ENCODE measurements around the gene CPNE5. TPM values are rescaled to one million over a fixed set of nuclear protein-coding genes. Genes with fewer than 3 reads are reported as not detected.

The CPNE5 gene
- total RNA-seq, 1 experiment from 2014 or later, result 0.37 TPM

- H3K4me1 ChIP-seq (replicated peaks; ENCODE audit: insufficient read depth), result no peaks in the 10 kb centered on the region
- intact Hi-C loops (cut with micrococcal nuclease; ENCODE audit: unreplicated experiment), result no loop called here
- H3K27me3 ChIP-seq (ENCODE audit: insufficient read depth, low read depth), result no peaks in the 10 kb centered on the region
- no peaks in the 10 kb centered on the region for H3K36me3 ChIP-seq (ENCODE audit: low read depth)
- H3K4me3 ChIP-seq, result no peak overlapping the region
- POLR2A ChIA-PET (ENCODE audit: unreplicated experiment), result no interaction called here
- H4K20me1 ChIP-seq (ENCODE audit: insufficient read depth), result no peaks in the 10 kb centered on the region; the same call in 1 of the 2 replicates
- H3K79me2 ChIP-seq (ENCODE audit: low read depth), result peaks cover 6% of the 10 kb centered on the region
- no TSS peak for BruUV-seq (replicated peaks)
- CTCF ChIA-PET, result no interaction called here
- no peak overlapping the region for H3K27ac ChIP-seq
- H3K4me2 ChIP-seq, result no peak overlapping the region
- no peaks in the 10 kb centered on the region for H3F3A ChIP-seq (ENCODE audit: insufficient read depth, low read depth)
- no peak overlapping the region for H2AFZ ChIP-seq
- H3K9me2 ChIP-seq (ENCODE audit: insufficient read depth), result no peaks in the 10 kb centered on the region
- no peaks in the 10 kb centered on the region for H3K9me3 ChIP-seq (ENCODE audit: insufficient read depth, low read depth)
- no peak for TF ChIP-seq EZH2 (IDR thresholded peaks at IDR 0.05; ENCODE audit: low read depth)
- DNase-seq, result no peak
These were observed 26.6 kb upstream of the CPNE5 start for GRCh38 chr6:36865835-36866234.

- CTCF ChIA-PET, result no interaction called here
These were observed 24.7 kb upstream of the CPNE5 start for GRCh38 chr6:36863670-36864540.

DNA sequence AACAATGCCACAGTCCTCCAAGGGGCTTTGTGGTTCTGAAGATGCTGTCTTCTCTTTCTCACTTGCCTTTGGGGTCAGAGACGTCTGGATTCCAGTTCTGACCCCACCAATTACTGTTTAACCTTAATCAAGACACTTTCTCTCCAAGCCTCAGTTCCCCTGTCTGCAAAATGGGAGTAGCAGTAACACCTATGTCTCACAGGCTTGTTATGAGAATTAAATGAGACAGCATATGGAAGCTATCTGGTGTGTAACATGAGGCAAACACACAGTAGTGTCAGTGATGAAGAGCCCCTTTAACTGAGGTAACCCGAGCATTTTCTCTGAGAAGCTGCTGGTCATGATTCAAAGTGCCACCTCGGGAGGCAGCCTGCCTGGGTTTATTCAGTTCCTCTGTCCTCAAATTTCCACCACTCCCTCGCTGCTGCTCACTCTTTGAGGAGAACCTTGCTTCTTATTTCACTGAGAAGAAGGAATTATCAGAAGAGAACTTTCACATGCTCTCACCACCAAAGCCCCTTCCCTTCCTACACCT, 23.7 kb upstream of the CPNE5 start:
- Histone ChIP-seq H3F3A (ENCODE audit: insufficient read depth, low read depth) (peaks cover 3% of the 10 kb centered on the region; the same call in 1 of the 2 replicates), H3K79me2 (ENCODE audit: low read depth) (peaks cover 6% of the 10 kb centered on the region), H3K4me3 (no peak overlapping the region), H3K9me2 (ENCODE audit: insufficient read depth) (no peaks in the 10 kb centered on the region), H3K27ac (no peak overlapping the region), H2AFZ (no peak overlapping the region), H3K4me1 (replicated peaks; ENCODE audit: insufficient read depth) (no peaks in the 10 kb centered on the region; the same call in 1 of the 2 replicates), H3K4me2 (no peak overlapping the region), H3K27me3 (ENCODE audit: insufficient read depth, low read depth) (no peaks in the 10 kb centered on the region), H4K20me1 (ENCODE audit: insufficient read depth) (no peaks in the 10 kb centered on the region; the same call in 1 of the 2 replicates), H3K9me3 (ENCODE audit: insufficient read depth, low read depth) (no peaks in the 10 kb centered on the region), H3K36me3 (ENCODE audit: low read depth) (no peaks in the 10 kb centered on the region)
- POLR2A ChIA-PET (ENCODE audit: unreplicated experiment), result no interaction called here
- BruUV-seq (replicated peaks), result no TSS peak
- no peak for DNase-seq
- no peak for TF ChIP-seq EZH2 (IDR thresholded peaks at IDR 0.05; ENCODE audit: low read depth)
- TF ChIP-seq, protein P1, sequence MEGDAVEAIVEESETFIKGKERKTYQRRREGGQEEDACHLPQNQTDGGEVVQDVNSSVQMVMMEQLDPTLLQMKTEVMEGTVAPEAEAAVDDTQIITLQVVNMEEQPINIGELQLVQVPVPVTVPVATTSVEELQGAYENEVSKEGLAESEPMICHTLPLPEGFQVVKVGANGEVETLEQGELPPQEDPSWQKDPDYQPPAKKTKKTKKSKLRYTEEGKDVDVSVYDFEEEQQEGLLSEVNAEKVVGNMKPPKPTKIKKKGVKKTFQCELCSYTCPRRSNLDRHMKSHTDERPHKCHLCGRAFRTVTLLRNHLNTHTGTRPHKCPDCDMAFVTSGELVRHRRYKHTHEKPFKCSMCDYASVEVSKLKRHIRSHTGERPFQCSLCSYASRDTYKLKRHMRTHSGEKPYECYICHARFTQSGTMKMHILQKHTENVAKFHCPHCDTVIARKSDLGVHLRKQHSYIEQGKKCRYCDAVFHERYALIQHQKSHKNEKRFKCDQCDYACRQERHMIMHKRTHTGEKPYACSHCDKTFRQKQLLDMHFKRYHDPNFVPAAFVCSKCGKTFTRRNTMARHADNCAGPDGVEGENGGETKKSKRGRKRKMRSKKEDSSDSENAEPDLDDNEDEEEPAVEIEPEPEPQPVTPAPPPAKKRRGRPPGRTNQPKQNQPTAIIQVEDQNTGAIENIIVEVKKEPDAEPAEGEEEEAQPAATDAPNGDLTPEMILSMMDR (conservative IDR thresholded peaks at IDR 0.05), result no peak
- intact Hi-C loops (cut with micrococcal nuclease; ENCODE audit: unreplicated experiment), result no loop called here
- CTCF ChIA-PET, result no interaction called here

More at GRCh38 chr6:36863670-36864540, 24.7 kb upstream of the CPNE5 start:
- Histone ChIP-seq H3K79me2 (ENCODE audit: low read depth) (peaks cover 6% of the 10 kb centered on the region), H3K9me3 (ENCODE audit: insufficient read depth, low read depth) (no peaks in the 10 kb centered on the region), H2AFZ (no peak overlapping the region), H3K27ac (no peak overlapping the region), H3F3A (ENCODE audit: insufficient read depth, low read depth) (peaks cover 3% of the 10 kb centered on the region; the same call in 1 of the 2 replicates), H3K36me3 (ENCODE audit: low read depth) (no peaks in the 10 kb centered on the region), H3K4me1 (replicated peaks; ENCODE audit: insufficient read depth) (no peaks in the 10 kb centered on the region), H3K4me2 (no peak overlapping the region), H3K9me2 (ENCODE audit: insufficient read depth) (no peaks in the 10 kb centered on the region), H3K27me3 (ENCODE audit: insufficient read depth, low read depth) (no peaks in the 10 kb centered on the region), H4K20me1 (ENCODE audit: insufficient read depth) (no peaks in the 10 kb centered on the region; the same call in 1 of the 2 replicates), H3K4me3 (no peak overlapping the region)
- TF ChIP-seq, protein P1 (conservative IDR thresholded peaks at IDR 0.05), result no peak
- no peak for TF ChIP-seq EZH2 (IDR thresholded peaks at IDR 0.05; ENCODE audit: low read depth)
- intact Hi-C loops (cut with micrococcal nuclease; ENCODE audit: unreplicated experiment), result no loop called here
- POLR2A ChIA-PET (ENCODE audit: unreplicated experiment), result no interaction called here
- DNase-seq, result no peak
- BruUV-seq (replicated peaks), result no TSS peak

All from PC-9 (cell line).